ENCODE data around the gene SLC25A1.

The SLC25A1 gene

GRCh38 chr22:19178657-19179496 is at the start of gene SLC25A1:
SLC25A1 (minus strand) TSS chr22:19178736; CDS start chr22:19178673, 63 bp downstream.
- peak; percentile 68 for DNase-seq

GRCh38 chr22:19228179-19228578 is 49.6 kb upstream of the SLC25A1 start:
- DNase-seq = no peak

- DNase-seq = no peak
Measured at GRCh38 chr22:19226428-19226827, 47.9 kb upstream of the SLC25A1 start.

- DNase-seq = no peak
Measured at GRCh38 chr22:19225560-19225959, 47.0 kb upstream of the SLC25A1 start.

GRCh38 chr22:19224985-19225384 is 46.4 kb upstream of the SLC25A1 start:
- DNase-seq = no peak

GRCh38 chr22:19224557-19224956 is 46.0 kb upstream of the SLC25A1 start:
- DNase-seq = no peak

GRCh38 chr22:19223617-19224016 is 45.1 kb upstream of the SLC25A1 start:
- no peak for DNase-seq

GRCh38 chr22:19223110-19223509 is 44.6 kb upstream of the SLC25A1 start:
- no peak for DNase-seq

GRCh38 chr22:19222242-19223005 is 43.9 kb upstream of the SLC25A1 start:
- DNase-seq = no peak

GRCh38 chr22:19220867-19221266 is 42.3 kb upstream of the SLC25A1 start:
- no peak for DNase-seq

GRCh38 chr22:19218541-19219233 is 40.2 kb upstream of the SLC25A1 start:
- DNase-seq = no peak

GRCh38 chr22:19216579-19216978 is 38.0 kb upstream of the SLC25A1 start:
- DNase-seq = no peak

GRCh38 chr22:19215360-19215759 is 36.8 kb upstream of the SLC25A1 start:
- DNase-seq = no peak

- no peak for DNase-seq
Measured at GRCh38 chr22:19214078-19214473, 35.5 kb upstream of the SLC25A1 start.

- no peak for DNase-seq
Measured at GRCh38 chr22:19213442-19214077, 35.0 kb upstream of the SLC25A1 start.

GRCh38 chr22:19213001-19213400 is 34.5 kb upstream of the SLC25A1 start:
- DNase-seq = no peak

GRCh38 chr22:19212302-19212870 is 33.9 kb upstream of the SLC25A1 start:
- no peak for DNase-seq

GRCh38 chr22:19210188-19210587 is 31.7 kb upstream of the SLC25A1 start:
- no peak for DNase-seq

GRCh38 chr22:19208287-19208847 is 29.8 kb upstream of the SLC25A1 start:
- no peak for DNase-seq

GRCh38 chr22:19207884-19208283 is 29.3 kb upstream of the SLC25A1 start:
- no peak for DNase-seq

- no peak for DNase-seq
Measured at GRCh38 chr22:19207401-19207808, 28.9 kb upstream of the SLC25A1 start.

GRCh38 chr22:19206287-19206686 is 27.8 kb upstream of the SLC25A1 start:
- DNase-seq = no peak

Data from activated effector memory CD4-positive, alpha-beta T cell treated with Interleukin-2 at 50 U/mL for 16 hours (primary cell).